ENCODE measurements around the gene BMPER.

DNA sequence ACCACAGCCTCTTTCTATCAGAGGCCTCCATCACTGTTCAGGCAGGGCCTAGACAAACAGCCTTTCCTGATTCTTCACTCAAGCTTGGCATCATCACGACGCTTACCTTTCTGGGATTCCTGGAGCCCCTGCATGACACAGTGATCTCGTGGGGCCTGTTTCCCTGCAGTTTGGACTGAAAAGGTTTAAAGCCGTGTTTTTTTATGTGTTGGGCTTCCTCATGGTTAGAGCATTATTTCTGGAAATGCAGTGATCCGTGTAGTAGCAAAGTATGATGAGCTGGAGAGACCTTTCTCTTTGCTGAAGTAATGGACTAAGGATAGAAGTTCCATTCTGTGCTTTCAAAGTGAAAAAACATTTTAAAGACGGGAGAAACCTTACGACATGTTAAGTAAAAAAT is 169.1 kb downstream of the BMPER start:
- TF ChIP-seq, protein P1, sequence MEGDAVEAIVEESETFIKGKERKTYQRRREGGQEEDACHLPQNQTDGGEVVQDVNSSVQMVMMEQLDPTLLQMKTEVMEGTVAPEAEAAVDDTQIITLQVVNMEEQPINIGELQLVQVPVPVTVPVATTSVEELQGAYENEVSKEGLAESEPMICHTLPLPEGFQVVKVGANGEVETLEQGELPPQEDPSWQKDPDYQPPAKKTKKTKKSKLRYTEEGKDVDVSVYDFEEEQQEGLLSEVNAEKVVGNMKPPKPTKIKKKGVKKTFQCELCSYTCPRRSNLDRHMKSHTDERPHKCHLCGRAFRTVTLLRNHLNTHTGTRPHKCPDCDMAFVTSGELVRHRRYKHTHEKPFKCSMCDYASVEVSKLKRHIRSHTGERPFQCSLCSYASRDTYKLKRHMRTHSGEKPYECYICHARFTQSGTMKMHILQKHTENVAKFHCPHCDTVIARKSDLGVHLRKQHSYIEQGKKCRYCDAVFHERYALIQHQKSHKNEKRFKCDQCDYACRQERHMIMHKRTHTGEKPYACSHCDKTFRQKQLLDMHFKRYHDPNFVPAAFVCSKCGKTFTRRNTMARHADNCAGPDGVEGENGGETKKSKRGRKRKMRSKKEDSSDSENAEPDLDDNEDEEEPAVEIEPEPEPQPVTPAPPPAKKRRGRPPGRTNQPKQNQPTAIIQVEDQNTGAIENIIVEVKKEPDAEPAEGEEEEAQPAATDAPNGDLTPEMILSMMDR (IDR thresholded peaks at IDR 0.05; ENCODE audit: poor library complexity), result no peak
- TF ChIP-seq EZH2 (IDR thresholded peaks at IDR 0.05; ENCODE audit: borderline replicate concordance), result no peak
